Measurements from ENCODE around the gene ABCG1. TPM values are rescaled to one million over a fixed set of nuclear protein-coding genes. Genes with fewer than 3 reads are reported as not detected.

ABCG1 gene
- total RNA-seq, 1 donor from 2014 or later = 39.5 TPM

- Histone ChIP-seq H3K4me3 (no peak overlapping the region), H3K36me3 (no peaks in the 10 kb centered on the region), H3K27ac (no peak overlapping the region), H3K4me1 (no peaks in the 10 kb centered on the region), H3K9me3 (no peaks in the 10 kb centered on the region), H3K27me3 (no peaks in the 10 kb centered on the region)
- intact Hi-C loops (cut with DNase I) = no loop called here
- TF ChIP-seq, protein P1, sequence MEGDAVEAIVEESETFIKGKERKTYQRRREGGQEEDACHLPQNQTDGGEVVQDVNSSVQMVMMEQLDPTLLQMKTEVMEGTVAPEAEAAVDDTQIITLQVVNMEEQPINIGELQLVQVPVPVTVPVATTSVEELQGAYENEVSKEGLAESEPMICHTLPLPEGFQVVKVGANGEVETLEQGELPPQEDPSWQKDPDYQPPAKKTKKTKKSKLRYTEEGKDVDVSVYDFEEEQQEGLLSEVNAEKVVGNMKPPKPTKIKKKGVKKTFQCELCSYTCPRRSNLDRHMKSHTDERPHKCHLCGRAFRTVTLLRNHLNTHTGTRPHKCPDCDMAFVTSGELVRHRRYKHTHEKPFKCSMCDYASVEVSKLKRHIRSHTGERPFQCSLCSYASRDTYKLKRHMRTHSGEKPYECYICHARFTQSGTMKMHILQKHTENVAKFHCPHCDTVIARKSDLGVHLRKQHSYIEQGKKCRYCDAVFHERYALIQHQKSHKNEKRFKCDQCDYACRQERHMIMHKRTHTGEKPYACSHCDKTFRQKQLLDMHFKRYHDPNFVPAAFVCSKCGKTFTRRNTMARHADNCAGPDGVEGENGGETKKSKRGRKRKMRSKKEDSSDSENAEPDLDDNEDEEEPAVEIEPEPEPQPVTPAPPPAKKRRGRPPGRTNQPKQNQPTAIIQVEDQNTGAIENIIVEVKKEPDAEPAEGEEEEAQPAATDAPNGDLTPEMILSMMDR (IDR thresholded peaks at IDR 0.05) = no peak
- DNase-seq (ENCODE audit: low spot score in 2 of 2) = no peak
These were observed 102.9 kb downstream of the ABCG1 start for GRCh38 chr21:42321845-42322244.

GRCh38 chr21:42324896-42325295 lies 106.0 kb downstream of the ABCG1 start:
- DNase-seq (ENCODE audit: low spot score in 2 of 2) = no peak
- H3K4me1 ChIP-seq = no peaks in the 10 kb centered on the region
- H3K36me3 ChIP-seq = no peaks in the 10 kb centered on the region
- intact Hi-C loops (cut with DNase I) = no loop called here
- no peaks in the 10 kb centered on the region for H3K27me3 ChIP-seq
- H3K27ac ChIP-seq = no peak overlapping the region
- peaks cover 0 to 3% of the 10 kb centered on the region in 2 donors for H3K9me3 ChIP-seq
- TF ChIP-seq, protein P1 (IDR thresholded peaks at IDR 0.05) = no peak
- H3K4me3 ChIP-seq = no peak overlapping the region

DNA sequence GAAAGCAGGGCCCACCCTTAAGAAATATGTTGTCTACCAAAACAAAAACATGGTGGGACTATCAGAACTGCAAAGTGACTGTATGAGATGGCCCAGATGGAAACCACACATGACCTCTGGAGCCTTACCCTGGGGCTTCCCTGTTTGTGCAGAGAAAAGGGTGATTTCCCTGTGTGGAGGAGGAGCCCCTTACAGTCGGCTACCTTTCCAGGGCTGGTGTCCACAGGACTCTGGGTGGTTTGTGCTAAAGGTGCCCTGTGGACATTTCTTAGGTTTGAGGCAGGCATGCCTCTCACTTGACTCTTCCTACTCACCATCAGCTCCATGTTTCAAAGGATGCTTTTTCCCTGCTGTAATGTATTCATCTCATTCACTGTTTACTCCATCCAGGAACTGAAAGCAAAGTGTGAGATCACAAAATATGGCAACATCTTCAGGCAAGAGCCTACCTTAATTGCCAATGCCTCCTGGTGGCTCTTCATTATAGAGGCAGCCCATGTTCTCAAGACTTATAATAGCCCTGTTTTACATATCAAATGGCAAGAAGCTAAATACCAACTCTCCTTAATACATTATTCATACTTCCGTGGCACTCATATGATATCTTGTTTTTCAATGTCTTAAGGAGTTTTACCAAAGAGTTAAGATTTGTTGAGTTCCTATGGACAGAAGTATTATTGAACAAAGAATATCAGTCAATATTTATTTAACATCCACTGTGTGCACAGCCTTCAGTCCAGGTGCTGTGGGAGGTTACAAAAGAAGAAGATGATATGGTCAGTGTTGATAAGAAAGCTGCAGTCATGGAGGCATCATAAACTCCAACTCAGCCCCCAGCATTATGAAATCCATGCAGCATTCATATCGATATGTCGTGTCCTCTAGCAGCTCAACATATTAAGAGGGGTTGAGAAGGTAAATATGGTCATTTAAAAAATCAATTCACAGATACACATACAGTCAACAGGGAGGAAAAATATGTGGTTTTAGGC lies 111.7 kb downstream of the ABCG1 start:
- Histone ChIP-seq H3K9me3 (peaks cover 3 to 5% of the 10 kb centered on the region in 2 donors), H3K27me3 (no peaks in the 10 kb centered on the region), H3K27ac (no peak overlapping the region), H3K4me1 (no peaks in the 10 kb centered on the region), H3K4me3 (no peak overlapping the region), H3K36me3 (no peaks in the 10 kb centered on the region)
- no peak for DNase-seq (ENCODE audit: low spot score in 2 of 2)
- TF ChIP-seq, protein P1 (IDR thresholded peaks at IDR 0.05) = no peak
- intact Hi-C loops (cut with DNase I) = no loop called here

- Histone ChIP-seq H3K4me3 (no peak overlapping the region), H3K36me3 (no peaks in the 10 kb centered on the region), H3K9me3 (peaks cover 3 to 5% of the 10 kb centered on the region in 2 donors), H3K27me3 (no peaks in the 10 kb centered on the region), H3K27ac (no peak overlapping the region), H3K4me1 (no peaks in the 10 kb centered on the region)
- intact Hi-C loops (cut with DNase I) = no loop called here
- no peak for DNase-seq (ENCODE audit: low spot score in 2 of 2)
- TF ChIP-seq, protein P1 (IDR thresholded peaks at IDR 0.05) = no peak
These were observed 112.7 kb downstream of the ABCG1 start for GRCh38 chr21:42331660-42332059.

DNA sequence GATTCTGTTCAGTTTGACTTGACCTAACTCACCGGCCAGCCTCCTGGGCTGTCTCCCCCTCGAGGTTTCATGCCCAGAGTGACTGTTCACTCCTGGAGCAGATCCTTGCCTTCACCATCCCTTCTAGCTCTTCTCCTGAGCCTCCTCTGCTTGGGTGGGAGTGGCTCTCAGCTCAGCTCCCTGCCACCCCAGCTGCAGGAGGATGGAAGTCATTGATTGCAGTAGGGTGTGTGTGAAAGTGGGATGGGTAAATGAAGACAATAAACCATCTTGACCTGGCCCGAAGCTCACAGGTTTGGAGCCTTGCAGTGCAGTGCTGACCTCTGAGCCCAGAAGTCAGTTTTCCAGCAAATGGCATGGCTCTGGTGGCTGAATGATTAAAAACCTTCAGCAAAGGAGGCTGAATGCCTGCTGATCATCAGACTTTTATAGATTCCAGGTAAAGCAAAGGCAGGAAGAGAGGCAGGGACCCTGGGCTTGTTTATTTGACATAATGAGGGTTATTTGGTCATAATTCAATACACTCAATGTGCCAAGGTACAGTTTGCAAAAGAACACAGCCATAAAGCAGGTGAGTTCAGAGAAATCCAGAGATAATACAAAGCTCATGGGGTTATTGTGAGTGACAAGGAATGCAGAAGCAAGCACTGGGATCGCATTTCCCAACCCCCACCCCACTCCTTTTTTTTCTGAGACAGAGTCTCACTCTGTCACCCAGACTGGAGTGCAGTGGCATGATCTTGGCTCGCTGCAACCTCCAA lies 113.8 kb downstream of the ABCG1 start:
- no peaks in the 10 kb centered on the region for H3K36me3 ChIP-seq
- intact Hi-C loops (cut with DNase I) = no loop called here
- TF ChIP-seq, protein P1 (IDR thresholded peaks at IDR 0.05) = no peak
- H3K4me1 ChIP-seq = no peaks in the 10 kb centered on the region
- H3K27ac ChIP-seq = no peak overlapping the region
- H3K4me3 ChIP-seq = no peak overlapping the region
- peaks cover 3 to 5% of the 10 kb centered on the region in 2 donors for H3K9me3 ChIP-seq
- no peak for DNase-seq (ENCODE audit: low spot score in 2 of 2)
- H3K27me3 ChIP-seq = no peaks in the 10 kb centered on the region
